Dermis microvascular lymphatic vessel endothelial cell (primary cell): ENCODE data around the gene LANCL2. TPM values are rescaled to one million over a fixed set of nuclear protein-coding genes. Genes with fewer than 3 reads are reported as not detected.
"Not testable (repeated sequence)": the region's sequence is repeated elsewhere in the genome, so short reads cannot be mapped to it uniquely, and the experiment has no call there.

ENCODE experiments used
- DNase-seq, 2 donors: peaks; one replicate each; pipeline versions ENCODE4 v3.0.0 to v3.0.0-alpha.2; 2010; ENCODE audit warnings: low read depth in 2 of 2
- total RNA-seq: library from RNA; depleted of rRNA; stranded (reverse); fragments of >200 nt; gene quantifications from 2 replicates; pipeline ENCODE4 v1.2.1, GENCODE V29; 2014

The LANCL2 gene
- total RNA-seq: 14.2 and 18.3 TPM in 2 replicates

GRCh38 chr7:55365205-55365674, at the start of gene LANCL2:
LANCL2 (plus strand) TSS chr7:55365337; CDS start chr7:55366026, 689 bp downstream.
- DNase-seq: peak in 1 of 2 donors; percentile 51

GRCh38 chr7:55325371-55325792, 39.8 kb upstream of the LANCL2 start:
- no peak for DNase-seq

- DNase-seq: no peak
These were observed 38.9 kb upstream of the LANCL2 start for GRCh38 chr7:55326081-55326835.

- no peak for DNase-seq
These were observed 38.1 kb upstream of the LANCL2 start for GRCh38 chr7:55326945-55327626.

GRCh38 chr7:55335151-55335550, 30.0 kb upstream of the LANCL2 start:
- DNase-seq: no peak

GRCh38 chr7:55335786-55336185, 29.4 kb upstream of the LANCL2 start:
- DNase-seq: no peak

GRCh38 chr7:55336540-55336939, 28.6 kb upstream of the LANCL2 start:
- no peak for DNase-seq

- DNase-seq: no peak
These were observed 25.8 kb upstream of the LANCL2 start for GRCh38 chr7:55339033-55340000.

- no peak for DNase-seq
These were observed 22.8 kb upstream of the LANCL2 start for GRCh38 chr7:55342216-55342871.

- no peak for DNase-seq
These were observed 21.9 kb upstream of the LANCL2 start for GRCh38 chr7:55343002-55343781.

- no peak for DNase-seq
These were observed 21.1 kb upstream of the LANCL2 start for GRCh38 chr7:55343860-55344606.

- no peak for DNase-seq
These were observed 20.3 kb upstream of the LANCL2 start for GRCh38 chr7:55344840-55345239.

- DNase-seq: no peak
These were observed 19.8 kb upstream of the LANCL2 start for GRCh38 chr7:55345292-55345691.

GRCh38 chr7:55348502-55348901, 16.6 kb upstream of the LANCL2 start:
- DNase-seq: peak; percentile 5 to 70

GRCh38 chr7:55349121-55349520, 16.0 kb upstream of the LANCL2 start:
- no peak for DNase-seq

GRCh38 chr7:55350281-55350680, 14.9 kb upstream of the LANCL2 start:
- no peak for DNase-seq

- DNase-seq: no peak
These were observed 13.9 kb upstream of the LANCL2 start for GRCh38 chr7:55351263-55351662.

GRCh38 chr7:55352947-55353273, 12.2 kb upstream of the LANCL2 start:
- not testable (repeated sequence) for DNase-seq

GRCh38 chr7:55360486-55360885, 4.7 kb upstream of the LANCL2 start:
- DNase-seq: no peak

- DNase-seq: no peak
These were observed 3.6 kb upstream of the LANCL2 start for GRCh38 chr7:55361560-55361959.
